NCI-H748 (cell line): ENCODE results near the gene AGAP1.

Experiments
- DNase-seq: peaks from one replicate; lab custom pipeline; 2025; ENCODE audit not compliant: unreplicated experiment; lab: John Stamatoyannopoulos, UW

The AGAP1 gene

GRCh38 chr2:236102971-236103370 is 609.1 kb downstream of the AGAP1 start:
- DNase-seq = no peak

DNA sequence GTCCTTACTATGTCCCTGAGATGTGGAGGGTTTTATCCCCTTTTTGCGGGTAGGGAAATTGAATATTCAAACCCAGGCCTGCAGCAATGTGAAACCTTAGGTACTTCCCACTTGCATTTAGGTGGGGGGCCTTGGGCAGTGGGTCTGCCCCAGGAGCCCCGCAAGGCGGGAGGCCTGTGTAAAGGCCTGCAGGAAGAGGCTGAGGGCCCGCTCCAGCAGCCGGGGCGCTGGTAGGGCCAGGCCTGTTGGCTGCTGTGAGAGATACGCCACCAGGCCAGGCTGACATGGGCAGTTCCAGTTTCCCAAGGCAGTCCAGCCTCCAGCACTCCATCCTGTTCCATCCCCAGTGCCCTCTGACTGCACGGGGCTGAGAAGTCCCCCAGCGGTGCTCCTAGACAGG is 610.1 kb downstream of the AGAP1 start:
- no peak for DNase-seq

- DNase-seq = no peak
Measured at GRCh38 chr2:236105955-236106607, 612.2 kb downstream of the AGAP1 start.

DNA sequence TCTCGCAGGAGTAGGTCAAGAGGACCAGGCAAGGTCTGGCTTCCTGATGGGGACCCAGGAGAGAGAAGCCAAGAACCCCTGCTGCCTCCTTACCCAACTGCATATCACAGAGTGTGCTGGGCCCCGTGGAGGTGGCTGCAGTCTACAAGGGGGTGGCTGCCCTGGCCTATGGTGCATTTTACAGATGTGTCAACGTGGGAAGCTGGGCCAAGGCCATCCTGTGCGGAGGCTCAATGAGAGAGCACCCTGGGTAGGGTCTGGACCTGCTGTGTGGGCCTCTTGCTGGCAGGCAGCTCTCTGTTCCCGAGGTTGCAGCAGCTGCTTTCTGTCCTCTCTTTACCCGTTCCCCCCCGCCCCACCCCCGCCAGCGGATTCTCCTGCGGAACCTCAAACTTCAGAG is 612.9 kb downstream of the AGAP1 start:
- no peak for DNase-seq

DNA sequence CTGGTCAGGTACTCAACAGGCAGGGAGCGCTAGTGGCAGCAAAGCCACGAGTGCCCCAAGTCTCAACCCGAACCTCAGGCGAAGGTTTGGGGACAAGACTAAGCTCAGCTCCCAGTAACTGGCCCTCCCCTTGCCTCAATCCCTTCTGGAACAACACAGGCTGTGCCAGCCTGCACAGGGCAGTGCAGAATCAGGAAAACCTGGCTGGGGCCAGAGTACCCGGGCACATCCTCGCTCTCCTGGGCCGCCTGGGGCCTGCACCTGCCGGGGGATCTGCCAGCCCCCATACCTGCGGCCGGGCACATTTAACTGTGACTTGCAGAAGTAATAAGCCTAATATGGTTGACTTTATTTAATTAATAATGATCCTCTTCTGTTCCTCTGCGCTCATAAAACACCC is 613.7 kb downstream of the AGAP1 start:
- no peak for DNase-seq

GRCh38 chr2:236107942-236108625 is 614.2 kb downstream of the AGAP1 start:
- no peak for DNase-seq

- no peak for DNase-seq
Measured at GRCh38 chr2:236109061-236109460, 615.2 kb downstream of the AGAP1 start.

DNA sequence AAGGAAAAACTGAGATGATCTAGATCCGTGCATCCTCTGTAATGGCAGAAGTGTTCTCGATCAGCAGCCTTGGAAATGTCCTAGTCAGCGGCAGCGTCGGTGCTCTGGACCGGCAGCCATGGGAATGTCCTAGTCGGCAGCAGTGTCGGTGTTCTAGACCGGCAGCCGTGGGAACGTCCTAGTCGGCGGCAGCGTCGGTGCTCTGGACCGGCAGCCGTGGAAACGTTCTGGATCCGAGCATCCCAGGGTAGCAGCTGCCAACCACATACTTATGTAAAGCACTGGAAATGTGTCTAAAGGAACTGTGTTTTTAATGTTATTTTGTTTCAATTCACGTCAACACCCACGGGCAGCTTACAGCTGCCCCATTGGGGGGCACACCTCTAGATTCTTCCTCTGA is 615.6 kb downstream of the AGAP1 start:
- DNase-seq = no peak

- no peak for DNase-seq
Measured at GRCh38 chr2:236112466-236112865, 618.6 kb downstream of the AGAP1 start.

DNA sequence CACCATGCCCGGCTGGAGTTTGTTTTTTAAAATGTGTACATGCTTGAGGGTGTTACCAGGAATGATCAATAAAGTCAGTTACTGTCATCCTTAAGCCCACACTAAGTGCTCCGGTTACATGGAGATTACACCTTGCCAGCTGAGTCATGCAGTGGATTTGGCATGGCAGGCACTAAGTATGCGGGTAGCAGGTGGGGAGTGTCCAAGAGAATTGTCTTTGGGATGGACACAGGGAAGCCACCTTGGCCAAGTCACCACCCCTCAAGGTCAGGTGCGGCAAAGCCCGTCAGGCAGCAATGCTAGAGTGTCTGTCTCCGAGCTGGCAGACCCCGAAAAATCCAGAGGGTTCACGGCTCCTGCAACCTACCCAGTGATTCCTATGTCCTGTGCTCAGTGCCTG is 619.6 kb downstream of the AGAP1 start:
- DNase-seq = no peak

DNA sequence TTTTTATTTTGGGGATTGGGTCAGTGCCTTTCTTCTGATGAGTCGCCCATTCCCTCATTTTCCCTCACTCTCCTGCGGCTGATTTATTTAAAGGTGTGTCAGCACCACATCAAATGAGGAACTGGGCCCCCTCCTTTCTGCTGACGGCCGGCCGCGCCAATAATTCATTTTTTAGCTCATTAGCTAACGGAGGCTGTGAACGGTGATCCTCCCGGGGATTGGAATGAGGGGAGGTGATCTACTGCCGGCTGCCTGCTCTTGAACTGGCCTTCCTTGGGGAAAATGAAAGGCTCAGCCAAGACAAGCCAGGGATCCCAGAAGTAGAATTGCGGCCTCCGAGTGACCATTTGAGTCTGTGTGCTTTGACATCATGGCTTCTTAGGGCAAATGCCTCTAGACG is 620.1 kb downstream of the AGAP1 start:
- DNase-seq = no peak

DNA sequence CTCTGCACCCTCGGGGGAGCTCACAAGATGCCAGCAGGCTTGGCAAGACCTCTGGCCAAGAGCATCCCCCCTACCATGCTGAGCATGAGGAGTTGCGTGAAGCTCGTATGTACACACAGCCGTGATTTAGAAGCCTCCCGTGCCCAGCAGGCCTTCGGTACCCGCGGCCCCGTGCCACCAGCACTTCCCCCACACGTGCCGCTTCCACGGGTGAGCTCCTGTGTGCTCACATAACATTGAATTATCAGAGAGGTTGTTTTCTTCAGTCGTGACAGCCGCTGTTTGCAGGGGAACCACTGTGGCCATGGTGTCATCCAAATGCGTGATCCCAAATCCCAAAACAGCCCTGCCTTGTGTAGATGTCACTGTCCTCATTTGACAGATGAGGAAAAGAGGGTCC is 621.1 kb downstream of the AGAP1 start:
- no peak for DNase-seq

GRCh38 chr2:236117401-236117800 is 623.6 kb downstream of the AGAP1 start:
- no peak for DNase-seq

DNA sequence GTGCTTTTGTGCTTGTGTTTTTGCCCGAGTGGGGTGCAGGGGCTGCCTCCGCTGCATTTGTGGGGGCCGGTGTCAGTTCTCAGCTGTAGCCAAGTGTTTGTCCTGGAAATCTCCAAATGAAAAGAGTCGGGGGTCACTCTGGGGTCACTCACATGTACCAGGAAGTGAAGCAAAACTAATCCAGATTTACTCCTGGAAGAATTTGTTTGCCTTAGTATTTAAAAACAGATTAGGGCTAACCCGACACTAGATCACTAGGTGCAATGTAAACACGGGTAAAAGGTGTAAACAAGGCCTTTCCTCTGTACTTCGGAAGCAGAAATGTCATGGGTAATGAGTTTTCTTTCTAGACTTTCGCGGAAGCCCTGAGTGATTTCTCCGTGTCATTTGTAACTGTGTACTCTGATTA is 624.0 kb downstream of the AGAP1 start:
- peak; percentile 67 for DNase-seq

DNA sequence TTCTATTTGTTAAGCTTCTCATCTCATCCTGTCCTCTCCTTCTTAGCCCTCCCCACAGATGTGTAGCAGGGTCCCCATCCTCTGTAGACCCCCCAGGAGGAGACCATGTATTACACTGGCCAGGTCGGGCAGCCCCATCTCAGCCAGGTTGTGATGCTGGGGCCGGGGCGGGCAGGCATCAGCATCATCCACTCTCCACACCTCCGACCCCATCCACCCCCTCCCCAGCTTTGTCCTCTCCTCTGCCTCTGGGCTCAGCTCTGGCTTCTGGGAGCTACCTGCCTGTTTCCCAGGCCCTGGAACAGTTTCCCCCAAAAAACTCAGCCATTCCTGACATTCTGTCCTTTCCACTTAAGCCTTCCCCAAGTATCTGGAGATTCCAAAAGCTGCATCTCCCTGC is 625.2 kb downstream of the AGAP1 start:
- no peak for DNase-seq

DNA sequence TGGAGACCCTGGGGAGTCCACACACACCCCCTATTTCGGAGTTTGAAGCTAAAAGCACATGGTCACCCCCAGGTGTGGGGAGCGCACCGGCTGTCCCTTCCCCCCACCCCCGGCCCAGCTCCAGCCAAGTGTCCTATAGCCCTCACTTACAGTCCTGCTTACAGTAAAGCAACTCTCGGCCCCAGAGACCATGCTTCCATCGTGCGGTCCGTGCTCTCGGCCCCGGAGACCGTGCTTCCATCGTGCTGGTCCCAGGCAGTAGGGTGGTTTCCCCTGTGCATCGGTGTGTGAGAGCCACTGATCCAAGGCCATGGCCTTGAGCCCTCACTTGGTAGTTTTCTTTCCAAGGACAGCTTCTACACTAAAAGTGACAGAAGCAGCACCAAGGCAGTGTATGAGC is 625.6 kb downstream of the AGAP1 start:
- DNase-seq = no peak

DNA sequence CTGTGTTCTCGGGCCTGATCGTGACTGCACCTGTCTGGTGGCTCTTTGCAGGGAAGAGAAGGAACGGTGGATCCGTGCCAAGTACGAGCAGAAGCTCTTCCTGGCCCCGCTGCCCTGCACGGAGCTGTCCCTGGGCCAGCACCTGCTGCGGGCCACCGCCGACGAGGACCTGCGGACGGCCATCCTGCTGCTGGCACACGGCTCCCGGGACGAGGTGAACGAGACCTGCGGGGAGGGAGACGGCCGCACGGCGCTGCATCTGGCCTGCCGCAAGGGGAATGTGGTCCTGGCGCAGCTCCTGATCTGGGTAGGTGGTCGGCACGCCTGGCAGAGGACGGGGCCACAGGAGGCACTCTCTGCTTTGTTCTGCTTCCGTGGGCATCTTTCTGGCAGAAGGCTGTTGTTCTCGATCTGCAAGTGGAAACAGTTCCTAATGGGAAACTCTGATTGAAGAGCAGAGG is 626.3 kb downstream of the AGAP1 start:
- DNase-seq = no peak

- no peak for DNase-seq
Measured at GRCh38 chr2:236120829-236121228, 627.0 kb downstream of the AGAP1 start.

DNA sequence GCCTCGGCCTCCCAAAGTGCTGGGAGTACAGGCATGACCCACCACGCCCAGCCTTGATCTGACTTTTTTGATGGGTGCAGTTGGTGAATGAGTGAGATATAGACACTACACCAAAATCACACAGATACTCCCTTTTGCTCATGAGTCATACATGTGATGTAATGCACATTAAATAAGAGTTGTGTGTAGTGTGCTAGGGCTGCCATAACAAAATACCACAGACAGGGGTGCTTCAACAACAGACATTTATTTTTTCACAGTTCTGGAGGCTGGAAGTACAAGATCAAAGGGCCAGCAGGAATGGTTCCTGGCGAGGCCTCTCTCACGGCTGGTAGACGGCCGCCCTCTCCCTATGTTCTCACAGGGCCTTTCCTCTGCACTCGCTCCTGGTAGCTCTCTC is 627.7 kb downstream of the AGAP1 start:
- no peak for DNase-seq

DNA sequence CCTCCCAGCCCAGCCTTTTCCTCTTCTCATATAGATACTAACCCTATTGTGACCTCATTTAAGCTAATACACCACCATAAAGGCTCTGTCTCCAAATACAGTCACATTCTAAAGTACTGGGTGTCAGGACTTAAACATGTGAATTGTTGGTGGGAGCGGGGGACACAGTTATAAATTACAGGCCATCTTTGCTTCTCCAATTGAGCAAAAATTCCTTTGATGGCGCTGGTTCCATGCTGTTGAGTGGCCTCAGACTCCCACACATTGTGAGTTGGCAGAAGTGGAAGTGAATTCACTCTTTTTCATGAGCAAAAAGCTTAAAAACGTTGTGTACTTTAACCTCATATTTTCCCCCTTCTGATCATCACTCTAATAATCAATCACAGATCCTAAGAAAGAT is 628.4 kb downstream of the AGAP1 start:
- DNase-seq = no peak

DNA sequence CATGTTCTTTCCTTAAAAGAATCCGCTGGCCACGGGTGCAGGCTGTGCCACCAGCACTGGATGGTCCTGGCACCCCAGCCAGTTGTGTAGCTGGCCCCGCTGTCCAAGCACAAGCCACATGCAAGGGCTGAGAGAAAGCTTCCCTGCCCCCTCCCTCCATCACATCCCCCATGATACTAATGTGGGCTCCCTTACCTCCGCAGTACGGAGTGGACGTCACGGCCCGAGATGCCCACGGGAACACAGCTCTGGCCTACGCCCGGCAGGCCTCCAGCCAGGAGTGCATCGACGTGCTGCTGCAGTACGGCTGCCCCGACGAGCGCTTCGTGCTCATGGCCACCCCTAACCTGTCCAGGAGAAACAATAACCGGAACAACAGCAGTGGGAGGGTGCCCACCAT is 629.9 kb downstream of the AGAP1 start:
- DNase-seq = no peak

DNA sequence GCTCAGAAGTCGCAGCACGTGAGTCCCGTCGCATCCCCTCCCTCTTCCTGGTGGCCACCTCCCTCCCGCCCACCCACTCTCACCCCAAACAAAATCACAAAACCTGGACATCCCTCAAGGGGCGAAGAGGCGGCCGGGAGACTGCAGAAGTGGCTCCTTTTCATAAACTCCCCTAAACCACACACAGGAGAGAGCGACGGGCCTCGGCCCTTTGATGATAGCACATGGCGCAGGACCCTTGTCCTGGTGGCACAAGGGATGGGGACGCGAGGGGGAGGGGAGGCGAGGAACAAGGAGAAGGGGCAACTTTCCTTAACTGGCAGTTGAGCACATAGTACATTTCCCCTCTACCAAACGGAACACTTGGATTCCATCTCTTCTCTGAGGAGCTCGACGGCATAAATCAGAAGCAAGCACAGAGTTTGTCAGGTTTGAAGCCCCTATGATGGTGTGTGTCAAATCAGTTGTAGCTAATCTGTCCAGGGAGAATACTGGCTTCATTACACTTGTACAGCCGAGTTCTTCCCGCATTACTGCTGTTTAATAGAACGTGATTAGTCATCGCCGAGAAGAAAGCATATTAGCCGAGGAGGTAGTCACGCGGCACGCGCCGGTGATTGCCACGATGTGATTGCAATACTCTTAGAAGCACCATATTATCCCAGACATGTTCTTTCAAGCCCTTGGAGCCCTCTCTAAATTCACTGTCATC is 630.5 kb downstream of the AGAP1 start:
- DNase-seq = no peak
